ENCODE results near the gene PCSK2.

Gene PCSK2

GRCh38 chr20:17350321-17350720, 123.5 kb downstream of the PCSK2 start:
- WGBS (ENCODE audit: insufficient coverage): 92% methylated on average over 3 of the region's 3 CpGs
- H3K27me3 ChIP-seq (replicated peaks in 2 of 5; ENCODE audit: control insufficient read depth in 4 of 5, insufficient read depth in 5 of 5, low read length in 4 of 5): no peaks in the 10 kb centered on the region
- no peaks in the 10 kb centered on the region for H3K36me3 ChIP-seq (ENCODE audit: control insufficient read depth in 4 of 4, insufficient read depth in 4 of 4, low read length in 3 of 4)
- H3K27ac ChIP-seq (ENCODE audit: insufficient read depth in 1 of 2, low read depth in 1 of 2, low read length in 2 of 2, poor library complexity in 1 of 2, severe bottlenecking in 2 of 2): no peak overlapping the region
- CTCF ChIA-PET: no interaction called here
- no peak for DNase-seq
- no peak overlapping the region for H3K4me3 ChIP-seq (ENCODE audit: control insufficient read depth in 1 of 7, extremely low read depth in 1 of 7, insufficient read depth in 4 of 7, low read depth in 2 of 7, low read length in 6 of 7)
- POLR2A ChIA-PET: no interaction called here
- H3K9me3 ChIP-seq (ENCODE audit: control extremely low read depth in 1 of 5, control insufficient read depth in 4 of 5, insufficient read depth in 2 of 5, low read depth in 1 of 5, low read length in 4 of 5): no peaks in the 10 kb centered on the region
- H3K4me1 ChIP-seq (ENCODE audit: control extremely low read depth in 1 of 4, control insufficient read depth in 4 of 4, insufficient read depth in 4 of 4, low read length in 3 of 4): no peaks in the 10 kb centered on the region

GRCh38 chr20:17357238-17357637, 130.4 kb downstream of the PCSK2 start:
- H3K9me3 ChIP-seq (ENCODE audit: control extremely low read depth in 1 of 5, control insufficient read depth in 4 of 5, insufficient read depth in 2 of 5, low read depth in 1 of 5, low read length in 4 of 5): no peaks in the 10 kb centered on the region
- H3K4me3 ChIP-seq (ENCODE audit: control insufficient read depth in 1 of 7, extremely low read depth in 1 of 7, insufficient read depth in 4 of 7, low read depth in 2 of 7, low read length in 6 of 7): no peak overlapping the region
- no peaks in the 10 kb centered on the region for H3K36me3 ChIP-seq (ENCODE audit: control insufficient read depth in 4 of 4, insufficient read depth in 4 of 4, low read length in 3 of 4)
- ChIA-PET POLR2A (no interaction called here), CTCF (no interaction called here)
- H3K27me3 ChIP-seq (replicated peaks in 2 of 5; ENCODE audit: control insufficient read depth in 4 of 5, insufficient read depth in 5 of 5, low read length in 4 of 5): no peaks in the 10 kb centered on the region
- H3K27ac ChIP-seq (ENCODE audit: insufficient read depth in 1 of 2, low read depth in 1 of 2, low read length in 2 of 2, poor library complexity in 1 of 2, severe bottlenecking in 2 of 2): no peak overlapping the region
- no peaks in the 10 kb centered on the region for H3K4me1 ChIP-seq (ENCODE audit: control extremely low read depth in 1 of 4, control insufficient read depth in 4 of 4, insufficient read depth in 4 of 4, low read length in 3 of 4)
- 100% methylated on average over 1 of the region's 2 CpGs for WGBS (ENCODE audit: insufficient coverage)
- no peak for DNase-seq

GRCh38 chr20:17358854-17359253, 132.0 kb downstream of the PCSK2 start:
- 100% methylated on average over 1 of the region's 1 CpG for WGBS (ENCODE audit: insufficient coverage)
- ChIA-PET POLR2A (no interaction called here), CTCF (no interaction called here)
- no peak overlapping the region for H3K27ac ChIP-seq (ENCODE audit: insufficient read depth in 1 of 2, low read depth in 1 of 2, low read length in 2 of 2, poor library complexity in 1 of 2, severe bottlenecking in 2 of 2)
- H3K27me3 ChIP-seq (replicated peaks in 2 of 5; ENCODE audit: control insufficient read depth in 4 of 5, insufficient read depth in 5 of 5, low read length in 4 of 5): no peaks in the 10 kb centered on the region
- no peaks in the 10 kb centered on the region for H3K9me3 ChIP-seq (ENCODE audit: control extremely low read depth in 1 of 5, control insufficient read depth in 4 of 5, insufficient read depth in 2 of 5, low read depth in 1 of 5, low read length in 4 of 5)
- DNase-seq: no peak
- no peaks in the 10 kb centered on the region for H3K4me1 ChIP-seq (ENCODE audit: control extremely low read depth in 1 of 4, control insufficient read depth in 4 of 4, insufficient read depth in 4 of 4, low read length in 3 of 4)
- H3K36me3 ChIP-seq (ENCODE audit: control insufficient read depth in 4 of 4, insufficient read depth in 4 of 4, low read length in 3 of 4): no peaks in the 10 kb centered on the region
- H3K4me3 ChIP-seq (ENCODE audit: control insufficient read depth in 1 of 7, extremely low read depth in 1 of 7, insufficient read depth in 4 of 7, low read depth in 2 of 7, low read length in 6 of 7): no peak overlapping the region

GRCh38 chr20:17364681-17365080, 137.8 kb downstream of the PCSK2 start:
- ChIA-PET POLR2A (no interaction called here), CTCF (no interaction called here)
- H3K4me1 ChIP-seq (ENCODE audit: control extremely low read depth in 1 of 4, control insufficient read depth in 4 of 4, insufficient read depth in 4 of 4, low read length in 3 of 4): no peaks in the 10 kb centered on the region
- no peaks in the 10 kb centered on the region for H3K9me3 ChIP-seq (ENCODE audit: control extremely low read depth in 1 of 5, control insufficient read depth in 4 of 5, insufficient read depth in 2 of 5, low read depth in 1 of 5, low read length in 4 of 5)
- no CpG with 5 or more reads among the region's 4 CpGs for WGBS (ENCODE audit: insufficient coverage)
- peaks cover 0 to 2% (median 0%) of the 10 kb centered on the region in 5 experiments for H3K27me3 ChIP-seq (replicated peaks in 2 of 5; ENCODE audit: control insufficient read depth in 4 of 5, insufficient read depth in 5 of 5, low read length in 4 of 5)
- H3K4me3 ChIP-seq (ENCODE audit: control insufficient read depth in 1 of 7, extremely low read depth in 1 of 7, insufficient read depth in 4 of 7, low read depth in 2 of 7, low read length in 6 of 7): no peak overlapping the region
- no peaks in the 10 kb centered on the region for H3K36me3 ChIP-seq (ENCODE audit: control insufficient read depth in 4 of 4, insufficient read depth in 4 of 4, low read length in 3 of 4)
- no peak overlapping the region for H3K27ac ChIP-seq (ENCODE audit: insufficient read depth in 1 of 2, low read depth in 1 of 2, low read length in 2 of 2, poor library complexity in 1 of 2, severe bottlenecking in 2 of 2)
- DNase-seq: no peak

DNA sequence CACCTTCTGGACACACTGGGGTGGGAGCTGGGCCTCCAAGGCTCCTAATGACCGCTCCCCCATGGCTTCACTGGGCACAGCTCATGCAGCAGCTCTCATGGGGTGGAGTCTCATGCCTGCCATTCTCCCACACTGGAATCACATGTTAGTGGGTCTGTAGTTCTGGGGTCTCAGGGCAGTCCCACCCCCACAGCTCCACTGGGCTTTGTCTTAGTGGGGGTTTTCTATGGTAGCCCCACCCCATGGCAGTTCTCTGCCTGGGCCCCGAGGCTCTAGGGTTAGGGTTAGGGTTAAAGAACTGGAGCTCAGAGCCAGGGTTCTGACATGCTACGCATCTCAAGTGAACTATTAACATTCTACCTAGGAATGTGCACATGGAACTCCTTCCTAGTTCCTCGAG, 139.0 kb downstream of the PCSK2 start:
- CTCF ChIA-PET: no interaction called here
- POLR2A ChIA-PET: no interaction called here
- WGBS (ENCODE audit: insufficient coverage): 100% methylated on average over 1 of the region's 4 CpGs
- Histone ChIP-seq H3K4me1 (ENCODE audit: control extremely low read depth in 1 of 4, control insufficient read depth in 4 of 4, insufficient read depth in 4 of 4, low read length in 3 of 4) (no peaks in the 10 kb centered on the region), H3K36me3 (ENCODE audit: control insufficient read depth in 4 of 4, insufficient read depth in 4 of 4, low read length in 3 of 4) (no peaks in the 10 kb centered on the region), H3K4me3 (ENCODE audit: control insufficient read depth in 1 of 7, extremely low read depth in 1 of 7, insufficient read depth in 4 of 7, low read depth in 2 of 7, low read length in 6 of 7) (no peak overlapping the region), H3K9me3 (ENCODE audit: control extremely low read depth in 1 of 5, control insufficient read depth in 4 of 5, insufficient read depth in 2 of 5, low read depth in 1 of 5, low read length in 4 of 5) (no peaks in the 10 kb centered on the region), H3K27ac (ENCODE audit: insufficient read depth in 1 of 2, low read depth in 1 of 2, low read length in 2 of 2, poor library complexity in 1 of 2, severe bottlenecking in 2 of 2) (no peak overlapping the region), H3K27me3 (replicated peaks in 2 of 5; ENCODE audit: control insufficient read depth in 4 of 5, insufficient read depth in 5 of 5, low read length in 4 of 5) (peaks cover 0 to 2% (median 0%) of the 10 kb centered on the region in 5 experiments)
- no peak for DNase-seq

DNA sequence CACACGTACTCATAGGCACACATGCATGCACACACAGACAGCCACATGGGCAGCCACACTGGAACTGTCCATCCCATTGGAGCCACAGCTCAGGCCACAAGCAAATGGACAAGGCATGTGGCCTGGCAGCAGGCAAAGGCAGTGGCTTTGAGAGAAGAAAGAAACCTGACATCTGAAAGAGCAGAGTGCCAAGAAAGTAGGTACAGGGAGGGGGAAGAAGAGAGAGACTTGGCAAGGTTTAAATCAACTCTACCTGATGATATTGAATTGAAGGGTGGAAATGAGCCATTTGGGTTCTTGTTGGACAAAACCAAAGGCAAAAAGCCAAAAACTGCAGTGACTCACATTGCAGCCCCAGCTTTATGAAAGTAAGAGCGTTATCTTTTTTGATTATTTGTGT, 142.7 kb downstream of the PCSK2 start:
- no peak overlapping the region for H3K27ac ChIP-seq (ENCODE audit: insufficient read depth in 1 of 2, low read depth in 1 of 2, low read length in 2 of 2, poor library complexity in 1 of 2, severe bottlenecking in 2 of 2)
- DNase-seq: no peak
- no peaks in the 10 kb centered on the region for H3K36me3 ChIP-seq (ENCODE audit: control insufficient read depth in 4 of 4, insufficient read depth in 4 of 4, low read length in 3 of 4)
- no peak overlapping the region for H3K4me3 ChIP-seq (ENCODE audit: control insufficient read depth in 1 of 7, extremely low read depth in 1 of 7, insufficient read depth in 4 of 7, low read depth in 2 of 7, low read length in 6 of 7)
- no peaks in the 10 kb centered on the region for H3K4me1 ChIP-seq (ENCODE audit: control extremely low read depth in 1 of 4, control insufficient read depth in 4 of 4, insufficient read depth in 4 of 4, low read length in 3 of 4)
- H3K9me3 ChIP-seq (ENCODE audit: control extremely low read depth in 1 of 5, control insufficient read depth in 4 of 5, insufficient read depth in 2 of 5, low read depth in 1 of 5, low read length in 4 of 5): no peaks in the 10 kb centered on the region
- WGBS (ENCODE audit: insufficient coverage): 100% methylated on average over 1 of the region's 2 CpGs
- peaks cover 0 to 2% (median 0%) of the 10 kb centered on the region in 5 experiments for H3K27me3 ChIP-seq (replicated peaks in 2 of 5; ENCODE audit: control insufficient read depth in 4 of 5, insufficient read depth in 5 of 5, low read length in 4 of 5)
- POLR2A ChIA-PET: no interaction called here
- CTCF ChIA-PET: no interaction called here

DNA sequence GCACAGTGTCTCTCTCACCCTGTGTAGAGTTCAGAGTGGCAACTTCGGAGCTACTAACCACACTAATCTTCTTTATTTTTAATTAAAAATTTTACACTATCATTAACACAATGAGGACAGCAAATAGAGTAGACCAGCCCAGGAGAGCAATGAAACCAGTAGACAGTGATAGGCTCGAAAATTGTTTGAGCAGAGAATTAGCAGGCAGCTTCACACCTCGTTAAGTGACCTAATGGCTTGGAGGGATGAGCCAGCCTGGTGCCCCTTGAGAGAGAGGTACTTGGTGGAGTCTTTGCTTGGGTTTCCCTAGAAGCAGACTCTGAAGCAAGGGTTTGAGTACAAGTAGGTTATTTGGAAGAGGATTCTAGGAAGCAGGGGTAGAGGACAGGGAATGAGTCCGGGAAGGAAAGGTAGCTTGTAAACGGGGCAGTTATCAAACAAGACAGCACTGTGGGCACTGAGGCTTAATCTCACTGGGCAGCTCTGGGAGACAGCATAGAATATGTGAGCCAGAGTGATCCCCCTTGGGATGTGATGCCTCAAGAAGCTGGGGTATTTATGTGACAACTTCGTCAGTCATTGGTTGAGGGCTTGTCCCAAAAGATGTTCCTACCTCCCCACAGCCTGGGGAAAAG, 146.1 kb downstream of the PCSK2 start:
- CTCF ChIA-PET: no interaction called here
- H3K36me3 ChIP-seq (ENCODE audit: control insufficient read depth in 4 of 4, insufficient read depth in 4 of 4, low read length in 3 of 4): no peaks in the 10 kb centered on the region
- H3K9me3 ChIP-seq (ENCODE audit: control extremely low read depth in 1 of 5, control insufficient read depth in 4 of 5, insufficient read depth in 2 of 5, low read depth in 1 of 5, low read length in 4 of 5): no peaks in the 10 kb centered on the region
- H3K4me3 ChIP-seq (ENCODE audit: control insufficient read depth in 1 of 7, extremely low read depth in 1 of 7, insufficient read depth in 4 of 7, low read depth in 2 of 7, low read length in 6 of 7): no peak overlapping the region
- no peak for DNase-seq
- no peak overlapping the region for H3K27ac ChIP-seq (ENCODE audit: insufficient read depth in 1 of 2, low read depth in 1 of 2, low read length in 2 of 2, poor library complexity in 1 of 2, severe bottlenecking in 2 of 2)
- H3K27me3 ChIP-seq (replicated peaks in 2 of 5; ENCODE audit: control insufficient read depth in 4 of 5, insufficient read depth in 5 of 5, low read length in 4 of 5): peaks cover 0 to 2% (median 0%) of the 10 kb centered on the region in 5 experiments
- no peaks in the 10 kb centered on the region for H3K4me1 ChIP-seq (ENCODE audit: control extremely low read depth in 1 of 4, control insufficient read depth in 4 of 4, insufficient read depth in 4 of 4, low read length in 3 of 4)
- WGBS (ENCODE audit: insufficient coverage): 93% methylated on average over 4 of the region's 6 CpGs
- POLR2A ChIA-PET: no interaction called here

Measured in common myeloid progenitor, CD34-positive (primary cell).